AG04449 (cell line): ENCODE measurements around the gene IGF2R.

ENCODE experiments used
- CTCF ChIA-PET: fragments of 350-600 bp; formaldehyde crosslinking; extraction: SDS; loops from one replicate; lab custom pipeline; 2021; ENCODE audit warnings: antibody characterized with exemption; lab: Yijun Ruan, JAX
- POLR2A ChIA-PET: fragments of 400-600, 350-600 bp; formaldehyde crosslinking; extraction: SDS; loops from one replicate; lab custom pipeline; 2020; ENCODE audit warnings: antibody characterized with exemption, inconsistent platforms; lab: Yijun Ruan, JAX
- DNase-seq: peaks from one replicate; pipeline ENCODE4 v3.0.0-alpha.2; 2010; ENCODE audit warnings: low read depth, low spot score
- H3K4me3 ChIP-seq: 2 replicates; pipeline ENCODE4 v1.5.1; 2011; ENCODE audit warnings: low read depth, mild to moderate bottlenecking, control low read depth, low read length
- CTCF ChIP-seq: IDR thresholded peaks from one replicate; pipeline ENCODE4 v1.5.1; 2011; ENCODE audit warnings: mild to moderate bottlenecking, moderate library complexity, low read length, control low read depth, inconsistent platforms; ENCODE audit not compliant: insufficient read depth; ENCODE audit errors: missing control alignments

Gene IGF2R

GRCh38 chr6:160042014-160042773 lies 73.3 kb downstream of the IGF2R start:
- ChIA-PET POLR2A (interaction anchor here (0.6 kb wide), 1 partner anchor 12 kb away, joined by 4 read pairs; no protein-coding TSS in a partner anchor), CTCF (interaction anchor here (0.6 to 2.5 kb wide), 4 partner anchors 13 to 414 kb away, joined by 4 to 7 read pairs (median 4); no protein-coding TSS in a partner anchor)
- no peak overlapping the region for H3K4me3 ChIP-seq
- no peak for TF ChIP-seq CTCF
- peak; percentile 28 for DNase-seq

- H3K4me3 ChIP-seq = no peak overlapping the region
- no peak for DNase-seq
- POLR2A ChIA-PET = no interaction called here
- TF ChIP-seq CTCF = no peak
- CTCF ChIA-PET = interaction anchor here (0.6 to 2.5 kb wide), 4 partner anchors 13 to 413 kb away, joined by 4 to 7 read pairs (median 4); no protein-coding TSS in a partner anchor
These were observed 74.0 kb downstream of the IGF2R start for GRCh38 chr6:160042788-160043301.

- no peak overlapping the region for H3K4me3 ChIP-seq
- ChIA-PET CTCF (interaction anchor here (1.2 to 2.5 kb wide), 2 partner anchors 44 to 180 kb away, joined by 3 to 7 read pairs; no protein-coding TSS in a partner anchor), POLR2A (no interaction called here)
- TF ChIP-seq CTCF = no peak
- no peak for DNase-seq
These were observed 74.9 kb downstream of the IGF2R start for GRCh38 chr6:160043784-160044183.

- DNase-seq = no peak
- H3K4me3 ChIP-seq = no peak overlapping the region
- ChIA-PET CTCF (interaction anchor here (1.2 kb wide), 1 partner anchor 43 kb away, joined by 3 read pairs; no protein-coding TSS in a partner anchor), POLR2A (no interaction called here)
- TF ChIP-seq CTCF = no peak
These were observed 75.8 kb downstream of the IGF2R start for GRCh38 chr6:160044687-160045086.

GRCh38 chr6:160048471-160048870 lies 79.6 kb downstream of the IGF2R start:
- POLR2A ChIA-PET = no interaction called here
- TF ChIP-seq CTCF = peak; percentile 8
- CTCF ChIA-PET = interaction anchor here (1.0 to 1.4 kb wide), 3 partner anchors 12 to 407 kb away, joined by 3 read pairs; no protein-coding TSS in a partner anchor
- H3K4me3 ChIP-seq = no peak overlapping the region
- no peak for DNase-seq

GRCh38 chr6:160049346-160049745 lies 80.5 kb downstream of the IGF2R start:
- POLR2A ChIA-PET = no interaction called here

More at GRCh38 chr6:160049346-160049745, 80.5 kb downstream of the IGF2R start:
- CTCF ChIA-PET = interaction anchor here (1.0 to 1.1 kb wide), 2 partner anchors 13 to 24 kb away, joined by 3 read pairs; no protein-coding TSS in a partner anchor
- no peak for DNase-seq
- H3K4me3 ChIP-seq = no peak overlapping the region
- TF ChIP-seq CTCF = no peak
